OCI-LY1 (cell line): Measurements from ENCODE around the gene EXT2.

Experiments used
- H2AFZ ChIP-seq: fragments of 200-600 bp; sonication (generic), shearing (Covaris generic); 2 replicates; pipeline ENCODE4 v1.6.0; 2014; ENCODE audit warnings: antibody characterized with exemption, mild to moderate bottlenecking, low read length
- H3F3A ChIP-seq: fragments of 200-600 bp; sonication (generic), shearing (Covaris generic); 2 replicates; pipeline ENCODE4 v1.6.0; 2014; ENCODE audit warnings: mild to moderate bottlenecking, antibody characterized with exemption, low read length, moderate library complexity; ENCODE audit not compliant: insufficient read depth
- H3K27ac ChIP-seq: fragments of 200-600 bp; sonication (generic); 2 replicates; pipeline ENCODE4 v1.5.1; 2014; ENCODE audit warnings: low read length, mixed run types, mild to moderate bottlenecking, low read depth; ENCODE audit not compliant: poor library complexity, severe bottlenecking
- H3K27me3 ChIP-seq: fragments of 200-600 bp; sonication (generic); 2 replicates; pipeline ENCODE4 v1.6.0; 2014; ENCODE audit warnings: antibody characterized with exemption, mild to moderate bottlenecking, low read length, moderate library complexity; ENCODE audit not compliant: insufficient read depth
- H3K36me3 ChIP-seq: fragments of 200-600 bp; sonication (generic); 2 replicates; pipeline ENCODE4 v1.6.1; 2014; ENCODE audit warnings: mild to moderate bottlenecking, antibody characterized with exemption, low read length, moderate library complexity, mixed read lengths; ENCODE audit not compliant: insufficient read depth
- H3K4me1 ChIP-seq: fragments of 200-600 bp; sonication (generic); 2 replicates; pipeline ENCODE4 v1.5.1; 2014; ENCODE audit warnings: mild to moderate bottlenecking, low read length, moderate library complexity; ENCODE audit not compliant: insufficient read depth, severe bottlenecking
- H3K4me2 ChIP-seq: fragments of 200-600 bp; sonication (generic), shearing (Covaris generic); 2 replicates; pipeline ENCODE4 v1.6.1; 2014; ENCODE audit warnings: low read length
- H3K4me3 ChIP-seq: fragments of 200-600 bp; sonication (generic); 2 replicates; pipeline ENCODE4 v1.5.1; 2014; ENCODE audit warnings: low read length, low read depth, mild to moderate bottlenecking, mixed read lengths; ENCODE audit not compliant: poor library complexity, severe bottlenecking
- H3K79me2 ChIP-seq: fragments of 200-600 bp; shearing (Covaris generic); 2 replicates; pipeline ENCODE4 v1.6.1; 2016; ENCODE audit warnings: mixed run types, low read length, mixed read lengths; ENCODE audit not compliant: insufficient read depth
- H3K9ac ChIP-seq: fragments of 200-600 bp; sonication (generic), shearing (Covaris generic); 2 replicates; pipeline ENCODE4 v1.6.1; 2014; ENCODE audit warnings: mild to moderate bottlenecking, low read length, mixed read lengths
- H3K9me2 ChIP-seq: fragments of 200-600 bp; sonication (generic), shearing (Covaris generic); 2 replicates; pipeline ENCODE4 v1.6.1; 2014; ENCODE audit warnings: low read depth, mild to moderate bottlenecking, low read length, mixed read lengths
- H3K9me3 ChIP-seq: fragments of 200-600 bp; shearing (Covaris generic); 2 replicates; pipeline ENCODE4 v1.6.1; 2014; ENCODE audit warnings: low read length, mixed read lengths
- H4K20me1 ChIP-seq: fragments of 200-600 bp; sonication (generic), shearing (Covaris generic); 2 replicates; pipeline ENCODE4 v1.6.0; 2016; ENCODE audit warnings: mild to moderate bottlenecking, low read length; ENCODE audit not compliant: insufficient read depth
- EZH2 ChIP-seq: fragments of 200-600 bp; sonication (generic), shearing (Covaris generic); IDR thresholded peaks from 2 replicates; pipeline ENCODE4 v1.8.0; 2017; ENCODE audit warnings: borderline replicate concordance, mixed run types, mild to moderate bottlenecking, antibody characterized with exemption, low read length, moderate library complexity, mixed read lengths
- TF ChIP-seq, protein P1 (sequence below): fragments of 200-600 bp; sonication (generic), shearing (Covaris generic); IDR thresholded peaks from 2 replicates; pipeline ENCODE4 v1.5.1; 2017; ENCODE audit warnings: mild to moderate bottlenecking, antibody characterized with exemption, low read length, moderate library complexity, mixed read lengths

The EXT2 gene

DNA sequence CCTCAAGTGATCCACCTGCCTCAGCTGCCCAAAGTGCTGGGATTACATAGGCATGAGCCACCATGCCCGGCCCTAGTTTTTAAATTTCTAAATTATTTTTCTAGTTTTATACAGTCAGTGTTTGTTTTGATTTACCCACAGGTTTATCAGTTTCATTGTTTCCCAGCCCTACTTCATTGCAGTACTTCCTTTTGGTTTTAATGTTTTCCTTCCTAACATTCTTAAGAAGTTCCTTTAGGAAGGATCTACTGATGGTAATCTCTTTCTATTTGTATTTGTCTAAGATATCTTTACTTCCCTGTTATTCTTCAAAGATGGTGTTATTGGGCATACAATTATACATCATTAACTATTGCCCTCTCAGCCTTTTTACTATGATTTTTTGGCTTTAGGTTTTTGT lies 4.9 kb upstream of the EXT2 start:
- no peaks in the 10 kb centered on the region for H3K9me3 ChIP-seq
- H3K9me2 ChIP-seq: no peaks in the 10 kb centered on the region
- H3F3A ChIP-seq: no peaks in the 10 kb centered on the region
- no peak overlapping the region for H2AFZ ChIP-seq
- H3K9ac ChIP-seq: no peak overlapping the region
- no peaks in the 10 kb centered on the region for H3K27me3 ChIP-seq
- H3K4me2 ChIP-seq: no peak overlapping the region
- TF ChIP-seq EZH2: no peak
- TF ChIP-seq, protein P1, sequence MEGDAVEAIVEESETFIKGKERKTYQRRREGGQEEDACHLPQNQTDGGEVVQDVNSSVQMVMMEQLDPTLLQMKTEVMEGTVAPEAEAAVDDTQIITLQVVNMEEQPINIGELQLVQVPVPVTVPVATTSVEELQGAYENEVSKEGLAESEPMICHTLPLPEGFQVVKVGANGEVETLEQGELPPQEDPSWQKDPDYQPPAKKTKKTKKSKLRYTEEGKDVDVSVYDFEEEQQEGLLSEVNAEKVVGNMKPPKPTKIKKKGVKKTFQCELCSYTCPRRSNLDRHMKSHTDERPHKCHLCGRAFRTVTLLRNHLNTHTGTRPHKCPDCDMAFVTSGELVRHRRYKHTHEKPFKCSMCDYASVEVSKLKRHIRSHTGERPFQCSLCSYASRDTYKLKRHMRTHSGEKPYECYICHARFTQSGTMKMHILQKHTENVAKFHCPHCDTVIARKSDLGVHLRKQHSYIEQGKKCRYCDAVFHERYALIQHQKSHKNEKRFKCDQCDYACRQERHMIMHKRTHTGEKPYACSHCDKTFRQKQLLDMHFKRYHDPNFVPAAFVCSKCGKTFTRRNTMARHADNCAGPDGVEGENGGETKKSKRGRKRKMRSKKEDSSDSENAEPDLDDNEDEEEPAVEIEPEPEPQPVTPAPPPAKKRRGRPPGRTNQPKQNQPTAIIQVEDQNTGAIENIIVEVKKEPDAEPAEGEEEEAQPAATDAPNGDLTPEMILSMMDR: no peak
- no peak overlapping the region for H3K27ac ChIP-seq
- no peaks in the 10 kb centered on the region for H3K79me2 ChIP-seq
- no peaks in the 10 kb centered on the region for H4K20me1 ChIP-seq
- peaks cover 4% of the 10 kb centered on the region for H3K4me1 ChIP-seq
- H3K36me3 ChIP-seq: no peaks in the 10 kb centered on the region
- no peak overlapping the region for H3K4me3 ChIP-seq

DNA sequence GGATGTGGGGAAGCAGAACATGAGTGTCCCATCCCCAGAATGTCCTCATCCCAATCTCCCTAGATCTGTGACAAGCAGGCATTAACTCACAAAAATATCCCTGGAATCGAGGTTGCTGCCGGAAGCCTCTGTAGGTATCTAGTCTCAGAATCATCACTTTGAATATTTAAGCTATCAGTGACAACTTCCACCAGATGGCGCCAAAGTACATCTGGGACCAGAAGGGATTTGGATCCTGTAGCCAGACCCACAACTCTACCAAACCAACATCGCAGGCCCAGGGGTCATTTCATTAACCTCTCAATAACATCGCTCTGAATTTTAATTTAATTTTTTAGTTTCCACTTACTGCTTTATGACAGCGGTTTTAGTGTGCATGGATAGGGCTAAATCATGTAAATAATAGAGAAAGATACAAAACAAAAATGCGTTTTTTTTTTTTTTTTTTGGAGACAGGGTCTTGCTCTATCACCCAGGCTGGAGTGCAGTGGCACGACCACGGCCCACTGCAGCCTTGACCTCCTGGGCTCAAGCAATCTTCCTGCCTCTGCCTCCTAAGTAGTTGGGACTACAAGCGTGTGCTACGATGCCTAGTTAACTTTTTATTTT lies 1.1 kb upstream of the EXT2 start:
- Histone ChIP-seq H3K27me3 (no peaks in the 10 kb centered on the region), H3K9ac (no peak overlapping the region), H3K27ac (no peak overlapping the region), H3K79me2 (no peaks in the 10 kb centered on the region), H3K36me3 (no peaks in the 10 kb centered on the region), H3K9me3 (no peaks in the 10 kb centered on the region), H3K4me2 (no peak overlapping the region), H3F3A (no peaks in the 10 kb centered on the region), H2AFZ (no peak overlapping the region), H4K20me1 (no peaks in the 10 kb centered on the region), H3K4me1 (peaks cover 14% of the 10 kb centered on the region), H3K4me3 (no peak overlapping the region), H3K9me2 (no peaks in the 10 kb centered on the region)
- TF ChIP-seq, protein P1: peak; percentile 75
- TF ChIP-seq EZH2: no peak

DNA sequence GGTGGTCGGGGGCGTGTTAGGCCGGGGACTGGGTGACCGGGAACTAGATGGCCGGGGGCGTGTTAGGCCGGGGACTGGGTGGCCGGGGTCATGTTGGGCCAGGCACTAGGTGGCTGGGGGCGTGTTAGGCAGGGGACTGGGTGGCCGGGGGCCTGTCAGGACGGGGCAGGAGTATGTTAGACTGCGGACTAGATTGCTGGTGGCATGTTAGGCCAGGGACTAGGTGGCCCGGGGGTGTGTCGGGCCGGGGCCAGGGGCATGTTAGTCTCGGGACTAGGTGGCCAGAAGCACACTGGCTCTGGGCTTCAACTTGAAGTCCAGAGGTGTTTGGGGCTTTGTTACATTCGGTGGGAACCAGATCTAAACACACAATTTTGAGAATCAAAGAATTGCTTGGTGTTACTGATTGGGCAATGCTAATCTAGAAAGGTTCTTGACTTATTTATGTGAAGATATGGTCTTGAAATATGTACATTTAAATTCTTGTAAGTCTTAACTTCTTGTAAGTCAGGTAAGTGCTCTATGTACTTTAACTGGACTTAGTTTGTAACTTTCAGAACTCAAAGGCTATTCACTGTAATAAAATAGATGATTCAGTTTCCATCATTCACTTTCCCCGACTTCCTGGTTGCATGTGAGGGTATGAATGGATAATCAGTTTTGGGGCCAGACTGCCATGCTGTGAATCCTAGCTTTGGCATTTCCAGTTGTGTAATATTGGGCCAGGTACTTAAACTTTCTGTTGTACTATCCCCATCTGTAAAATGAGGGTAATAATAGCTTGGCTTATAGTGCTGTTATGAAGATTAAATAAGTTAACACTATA lies 1.1 kb downstream of the EXT2 start:
- H3K9me2 ChIP-seq: no peaks in the 10 kb centered on the region
- H3K4me3 ChIP-seq: peak overlapping the region; percentile 67
- peak overlapping the region; percentile 61 for H3K9ac ChIP-seq
- H3K4me2 ChIP-seq: peak overlapping the region; percentile 88
- no peaks in the 10 kb centered on the region for H3K27me3 ChIP-seq
- H3K27ac ChIP-seq: no peak overlapping the region
- H4K20me1 ChIP-seq: no peaks in the 10 kb centered on the region
- H3K79me2 ChIP-seq: no peaks in the 10 kb centered on the region
- H3K9me3 ChIP-seq: no peaks in the 10 kb centered on the region
- no peaks in the 10 kb centered on the region for H3F3A ChIP-seq
- H2AFZ ChIP-seq: no peak overlapping the region
- H3K36me3 ChIP-seq: no peaks in the 10 kb centered on the region
- peaks cover 14% of the 10 kb centered on the region for H3K4me1 ChIP-seq
- TF ChIP-seq, protein P1: no peak
- TF ChIP-seq EZH2: no peak
